ENCODE results near the gene CHMP6. TPM values are rescaled to one million over a fixed set of nuclear protein-coding genes. Genes with fewer than 3 reads are reported as not detected.

Gene CHMP6
- total and polyA plus RNA-seq, 5 donors, result 18.4 to 24.6 (median 20.4) TPM

DNA sequence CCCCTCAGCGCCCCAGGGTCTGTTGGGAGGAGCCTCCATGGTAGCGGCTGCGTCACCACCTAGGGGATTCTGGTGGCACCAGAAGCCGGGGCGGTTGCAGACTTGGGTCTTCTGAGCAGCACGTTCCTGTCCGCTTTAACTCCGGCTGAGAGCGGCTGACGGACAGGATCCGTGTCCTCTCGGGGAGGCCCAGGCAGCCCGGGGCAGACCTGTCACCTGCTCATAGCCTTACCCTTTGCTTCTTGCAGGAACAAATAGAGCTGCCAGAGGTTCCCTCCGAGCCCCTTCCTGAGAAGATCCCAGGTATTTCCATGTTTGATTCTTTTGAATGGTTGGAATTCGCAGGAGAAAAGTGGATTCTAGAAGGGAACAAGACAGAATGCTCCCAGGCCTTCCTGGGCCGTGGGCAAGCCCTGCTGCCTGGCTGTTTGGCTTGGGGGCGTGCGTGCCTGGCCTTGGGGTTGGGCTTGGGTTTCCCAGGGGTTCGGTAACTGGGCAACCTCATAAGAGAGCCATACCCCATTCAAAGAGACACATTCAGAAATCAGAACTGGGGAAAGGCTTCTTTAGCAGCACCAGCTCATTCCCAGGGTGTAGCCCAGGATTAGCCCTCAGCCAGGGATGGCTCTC, 6.6 kb downstream of the CHMP6 start:
- WGBS, result 93% methylated on average over 19 of the region's 19 CpGs
- no peak overlapping the region for H3K27ac ChIP-seq (ENCODE audit: low read length)
- no peaks in the 10 kb centered on the region for H3K27me3 ChIP-seq (ENCODE audit: control insufficient read depth, insufficient read depth)
- no peaks in the 10 kb centered on the region for H3K9me3 ChIP-seq (ENCODE audit: control insufficient read depth, low read length)
- no peak overlapping the region for H3K4me3 ChIP-seq (ENCODE audit: low read length)
- H3K4me1 ChIP-seq (ENCODE audit: control insufficient read depth, insufficient read depth, low read length), result peaks cover under 1% of the 10 kb centered on the region
- ATAC-seq, result no peak
- intact Hi-C loops (cut with DNase I), result no loop called here
- no peak for DNase-seq

DNA sequence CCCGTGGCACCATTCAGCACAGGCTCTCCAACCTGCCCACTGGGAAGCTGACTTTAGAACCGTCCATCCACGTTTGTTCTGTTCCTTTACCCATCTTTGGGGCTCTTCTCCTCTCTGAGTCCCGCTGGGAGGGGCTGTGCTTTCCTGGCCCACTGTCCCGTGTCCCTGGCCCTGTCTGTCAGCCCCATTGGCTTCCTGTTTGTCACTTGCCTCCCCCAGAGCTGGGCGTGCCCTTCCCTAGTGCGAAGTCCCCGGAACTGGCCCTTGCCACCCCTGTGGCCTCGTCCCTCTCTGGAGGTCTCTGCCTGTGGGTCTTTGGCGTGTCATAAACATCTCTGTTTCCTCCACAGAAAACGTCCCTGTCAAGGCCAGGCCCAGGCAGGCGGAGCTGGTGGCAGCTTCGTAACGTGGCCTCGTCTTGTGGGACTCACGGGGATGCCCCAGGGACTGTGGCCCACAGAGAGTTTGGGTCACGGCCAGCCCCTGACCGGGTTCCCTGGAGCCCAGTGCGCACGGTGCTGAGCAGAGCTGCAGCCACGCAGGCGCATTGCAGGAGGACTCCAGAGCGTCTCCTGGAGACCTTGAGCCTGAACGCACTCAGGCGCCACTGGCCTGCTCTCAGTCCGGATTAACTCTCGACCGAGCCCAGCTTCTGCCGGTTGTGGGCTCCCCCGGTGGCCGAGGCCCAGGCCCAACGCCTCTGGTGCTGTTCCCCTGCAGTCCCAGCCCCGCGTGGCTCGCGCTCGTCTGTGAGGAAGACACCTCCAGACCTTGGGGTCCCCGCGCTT, 7.3 kb downstream of the CHMP6 start:
- intact Hi-C loops (cut with DNase I), result no loop called here
- ATAC-seq (no peak), DNase-seq (no peak)
- H3K4me3 ChIP-seq (ENCODE audit: low read length), result no peak overlapping the region
- H3K4me1 ChIP-seq (ENCODE audit: control insufficient read depth, insufficient read depth, low read length), result no peaks in the 10 kb centered on the region
- 87% methylated on average over 39 of the region's 39 CpGs for WGBS
- H3K27me3 ChIP-seq (ENCODE audit: control insufficient read depth, insufficient read depth), result no peaks in the 10 kb centered on the region
- H3K27ac ChIP-seq (ENCODE audit: low read length), result no peak overlapping the region
- H3K9me3 ChIP-seq (ENCODE audit: control insufficient read depth, low read length), result no peaks in the 10 kb centered on the region

DNA sequence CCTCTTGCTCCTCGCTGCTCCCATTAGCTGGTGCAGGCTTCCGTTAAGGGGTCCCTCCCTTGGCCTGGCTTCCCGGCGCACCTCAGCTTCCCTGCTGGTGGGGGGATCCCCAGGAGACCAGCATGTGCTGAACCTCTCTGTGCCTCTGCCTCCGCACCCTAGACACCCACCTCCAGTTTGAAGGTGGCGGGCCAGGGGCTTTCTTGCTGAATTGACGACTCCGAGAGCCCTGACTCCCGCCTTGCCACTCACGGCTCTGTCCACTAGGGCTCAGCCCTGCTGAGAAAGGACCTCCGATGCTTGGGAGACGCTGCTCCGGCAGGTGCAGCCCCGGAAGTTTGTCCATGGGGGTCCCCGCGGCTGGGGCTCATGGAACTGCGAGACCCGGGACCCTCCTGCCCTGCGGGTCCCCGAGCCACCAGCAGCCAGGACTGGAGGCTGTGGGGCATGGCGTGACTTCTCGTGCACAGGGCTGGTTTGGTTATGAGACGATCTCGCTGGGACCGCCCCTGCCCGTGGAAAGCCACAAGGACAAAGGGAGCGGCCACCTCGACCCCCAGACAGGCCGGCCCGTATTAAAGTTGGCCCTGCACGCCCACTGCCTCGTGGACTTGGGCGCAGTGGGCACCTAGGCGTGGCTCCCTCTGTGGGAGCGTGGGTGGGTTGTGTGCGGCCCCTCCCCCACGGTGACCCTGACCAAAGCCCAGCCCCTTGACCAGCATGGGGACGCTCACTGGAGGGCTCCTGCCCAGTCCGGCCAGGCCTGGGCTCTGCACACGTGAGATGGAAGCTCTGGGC, 8.1 kb downstream of the CHMP6 start:
- intact Hi-C loops (cut with DNase I), result no loop called here
- H3K4me3 ChIP-seq (ENCODE audit: low read length), result no peak overlapping the region
- no peak for ATAC-seq
- H3K27ac ChIP-seq (ENCODE audit: low read length), result no peak overlapping the region
- no peaks in the 10 kb centered on the region for H3K9me3 ChIP-seq (ENCODE audit: control insufficient read depth, low read length)
- no peaks in the 10 kb centered on the region for H3K4me1 ChIP-seq (ENCODE audit: control insufficient read depth, insufficient read depth, low read length)
- H3K27me3 ChIP-seq (ENCODE audit: control insufficient read depth, insufficient read depth), result no peaks in the 10 kb centered on the region
- DNase-seq, result peak in 1 of 3 donors; percentile 41
- 94% methylated on average over 40 of the region's 40 CpGs for WGBS

DNA sequence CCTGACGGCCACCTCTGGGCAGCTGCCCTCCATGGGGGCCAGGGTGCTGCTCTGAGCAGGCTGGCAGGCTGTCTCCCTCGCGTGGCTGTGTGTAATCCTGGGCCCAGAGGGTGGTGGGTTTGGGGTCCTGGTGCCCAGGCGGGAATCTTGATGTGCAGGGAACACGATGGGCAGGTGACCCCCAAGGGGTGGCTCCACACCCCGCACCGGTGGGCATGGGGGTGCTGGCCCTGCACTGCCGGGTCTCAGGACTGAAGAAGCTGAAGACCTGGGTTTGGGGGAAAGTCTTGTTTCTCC, 8.6 kb downstream of the CHMP6 start:
- DNase-seq (peak in 1 of 3 donors; percentile 40), ATAC-seq (no peak)
- Histone ChIP-seq H3K9me3 (ENCODE audit: control insufficient read depth, low read length) (no peaks in the 10 kb centered on the region), H3K4me3 (ENCODE audit: low read length) (no peak overlapping the region), H3K27ac (ENCODE audit: low read length) (no peak overlapping the region), H3K4me1 (ENCODE audit: control insufficient read depth, insufficient read depth, low read length) (no peaks in the 10 kb centered on the region), H3K27me3 (ENCODE audit: control insufficient read depth, insufficient read depth) (no peaks in the 10 kb centered on the region)
- WGBS, result 92% methylated on average over 8 of the region's 8 CpGs
- intact Hi-C loops (cut with DNase I), result no loop called here

DNA sequence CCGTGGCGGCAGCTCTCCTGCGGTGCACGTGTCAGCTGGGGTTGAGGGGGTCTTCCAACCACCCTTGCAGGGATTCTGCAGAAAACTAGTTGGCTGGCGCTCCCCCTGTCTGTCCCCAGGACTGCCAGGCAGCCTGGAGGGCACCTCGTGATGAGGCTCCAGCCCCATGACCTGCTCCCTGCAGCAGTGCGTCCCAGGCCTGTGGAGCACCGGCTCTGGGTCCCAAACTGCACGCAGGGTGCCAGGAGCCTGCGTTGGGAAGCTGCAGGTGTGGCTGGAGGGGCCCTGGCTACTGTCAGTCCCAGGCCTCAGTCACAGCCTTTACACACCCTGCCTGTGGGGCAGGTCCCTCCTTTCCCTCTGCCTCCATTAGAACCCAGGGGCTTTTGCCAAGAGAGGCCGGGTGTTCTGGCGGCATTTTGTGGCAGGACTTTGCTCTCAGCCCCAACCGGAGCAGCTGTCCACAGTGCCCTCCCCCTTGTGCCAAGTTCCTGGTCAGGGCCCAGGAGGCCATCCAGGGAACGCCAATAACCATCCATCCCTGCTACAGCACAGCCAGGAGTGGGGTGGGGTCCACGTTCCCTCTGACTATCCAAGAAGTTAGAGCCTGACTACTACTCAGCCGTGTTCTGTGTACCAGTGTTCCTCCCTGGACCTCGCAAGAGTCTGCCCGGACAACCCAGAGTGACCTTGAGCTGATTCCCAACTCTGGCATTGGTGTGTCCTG, 9.2 kb downstream of the CHMP6 start:
- H3K4me1 ChIP-seq (ENCODE audit: control insufficient read depth, insufficient read depth, low read length), result no peaks in the 10 kb centered on the region
- whole genome bisulfite sequencing, result 68% methylated on average over 18 of the region's 18 CpGs
- H3K4me3 ChIP-seq (ENCODE audit: low read length), result no peak overlapping the region
- ATAC-seq (peak; percentile 4 to 6), DNase-seq (peak in 1 of 3 donors; percentile 53)
- intact Hi-C loops (cut with DNase I), result no loop called here
- H3K9me3 ChIP-seq (ENCODE audit: control insufficient read depth, low read length), result no peaks in the 10 kb centered on the region
- H3K27ac ChIP-seq (ENCODE audit: low read length), result no peak overlapping the region
- no peaks in the 10 kb centered on the region for H3K27me3 ChIP-seq (ENCODE audit: control insufficient read depth, insufficient read depth)

GRCh38 chr17:81002013-81002384, 10.4 kb downstream of the CHMP6 start:
- Histone ChIP-seq H3K27me3 (ENCODE audit: control insufficient read depth, insufficient read depth) (no peaks in the 10 kb centered on the region), H3K4me1 (ENCODE audit: control insufficient read depth, insufficient read depth, low read length) (no peaks in the 10 kb centered on the region), H3K27ac (ENCODE audit: low read length) (no peak overlapping the region), H3K9me3 (ENCODE audit: control insufficient read depth, low read length) (no peaks in the 10 kb centered on the region), H3K4me3 (ENCODE audit: low read length) (no peak overlapping the region)
- ATAC-seq (peak in 1 of 2 donors; percentile 3), DNase-seq (peak in 2 of 3 donors; percentile 17 to 37)
- intact Hi-C loops (cut with DNase I), result no loop called here
- WGBS, result 77% methylated on average over 10 of the region's 10 CpGs

DNA sequence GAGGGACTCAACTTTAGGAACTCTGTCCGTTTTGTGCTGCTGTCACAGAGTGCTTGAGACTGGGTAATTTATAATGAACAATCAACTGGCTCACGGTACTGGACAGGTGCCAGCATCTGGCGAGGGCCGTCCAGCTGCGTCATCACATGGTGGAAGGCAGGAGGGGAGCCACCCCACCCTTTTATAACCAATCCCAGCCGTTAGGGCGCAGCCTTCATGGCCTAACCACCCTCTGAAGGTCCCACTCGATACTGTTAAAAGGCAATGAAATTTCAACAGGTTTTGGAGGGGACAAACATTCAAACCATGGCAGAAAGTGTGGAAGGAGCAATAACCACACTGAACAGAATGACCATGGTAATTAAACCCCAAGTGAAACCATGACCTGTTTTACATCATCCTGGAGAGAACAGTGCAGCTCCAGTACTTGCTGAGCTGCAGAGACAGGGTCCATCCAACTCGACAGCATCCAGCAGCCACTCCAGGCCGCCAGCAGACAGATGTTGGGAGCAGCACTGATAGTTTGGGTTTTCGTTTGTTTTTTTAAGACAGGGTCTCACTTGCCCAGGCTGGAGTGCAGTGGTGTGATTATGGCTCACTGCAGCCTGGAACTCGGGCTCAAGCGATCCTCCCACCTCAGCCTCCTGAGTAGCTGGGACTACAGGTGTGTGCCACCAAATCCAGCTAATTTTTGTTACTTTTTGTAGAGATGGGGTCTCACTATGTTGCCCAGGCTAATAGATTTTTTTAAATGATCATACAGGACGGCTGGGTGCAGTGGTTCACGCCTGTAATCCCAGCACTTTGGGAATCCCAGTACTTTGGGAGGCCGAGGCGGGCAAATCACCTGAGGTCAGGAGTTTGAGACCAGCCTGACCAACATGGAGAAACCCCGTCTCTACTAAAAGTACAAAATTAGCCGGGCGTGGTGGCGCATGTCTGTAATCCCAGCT, 11.0 kb downstream of the CHMP6 start:
- no peak overlapping the region for H3K27ac ChIP-seq (ENCODE audit: low read length)
- no peaks in the 10 kb centered on the region for H3K27me3 ChIP-seq (ENCODE audit: control insufficient read depth, insufficient read depth)
- no peak overlapping the region for H3K4me3 ChIP-seq (ENCODE audit: low read length)
- H3K9me3 ChIP-seq (ENCODE audit: control insufficient read depth, low read length), result no peaks in the 10 kb centered on the region
- 42% methylated on average over 21 of the region's 21 CpGs for WGBS
- no peaks in the 10 kb centered on the region for H3K4me1 ChIP-seq (ENCODE audit: control insufficient read depth, insufficient read depth, low read length)
- DNase-seq (peak; percentile 83 to 89 (median 88)), ATAC-seq (peak; percentile 51 to 67)
- intact Hi-C loops (cut with DNase I), result no loop called here

GRCh38 chr17:81003711-81004475, 12.3 kb downstream of the CHMP6 start:
- ATAC-seq, result peak in 1 of 2 donors; percentile 11
- 4% methylated on average over 72 of the region's 72 CpGs for WGBS
- Histone ChIP-seq H3K9me3 (ENCODE audit: control insufficient read depth, low read length) (no peaks in the 10 kb centered on the region), H3K27ac (ENCODE audit: low read length) (no peak overlapping the region), H3K4me1 (ENCODE audit: control insufficient read depth, insufficient read depth, low read length) (no peaks in the 10 kb centered on the region), H3K27me3 (ENCODE audit: control insufficient read depth, insufficient read depth) (no peaks in the 10 kb centered on the region), H3K4me3 (ENCODE audit: low read length) (peak overlapping the region; percentile 23)
- peak; percentile 33 to 69 (median 66) for DNase-seq
- intact Hi-C loops (cut with DNase I), result no loop called here

- intact Hi-C loops (cut with DNase I), result no loop called here
- DNase-seq, result no peak
- H3K4me3 ChIP-seq (ENCODE audit: low read length), result no peak overlapping the region
- no peaks in the 10 kb centered on the region for H3K9me3 ChIP-seq (ENCODE audit: control insufficient read depth, low read length)
- no peak overlapping the region for H3K27ac ChIP-seq (ENCODE audit: low read length)
- no peaks in the 10 kb centered on the region for H3K27me3 ChIP-seq (ENCODE audit: control insufficient read depth, insufficient read depth)
- no peak for ATAC-seq
- 61% methylated on average over 10 of the region's 10 CpGs for WGBS
- no peaks in the 10 kb centered on the region for H3K4me1 ChIP-seq (ENCODE audit: control insufficient read depth, insufficient read depth, low read length)
These were observed 15.2 kb downstream of the CHMP6 start for GRCh38 chr17:81006891-81007290.

Measured in right cardiac atrium (tissue), 5 donors.